Prostate gland (tissue), 2 donors: ENCODE data around the gene MICAL3. TPM values are rescaled to one million over a fixed set of nuclear protein-coding genes. Genes with fewer than 3 reads are reported as not detected.

Experiments
- DNase-seq: peaks from one replicate; pipeline ENCODE4 v3.0.0-alpha.2; 2019; ENCODE audit warnings: low spot score
- H3K27ac ChIP-seq, 2 donors: fragments of 200-600 bp; sonication (generic); 2 replicates each; pipeline ENCODE4 v1.5.1; 2017 to 2019
- H3K27me3 ChIP-seq: fragments of 200-600 bp; sonication (generic); replicated peaks from 2 replicates; pipeline ENCODE4 v1.5.1; 2019; ENCODE audit not compliant: insufficient read depth
- H3K36me3 ChIP-seq, 2 donors: fragments of 200-600 bp; sonication (generic); 1 replicate in 1 of 2; 2 replicates in 1 of 2; pipeline versions ENCODE4 v1.5.1 to v1.8.1; 2017 to 2019
- H3K4me1 ChIP-seq: fragments of 200-600 bp; sonication (generic); replicated peaks from 2 replicates; pipeline ENCODE4 v1.5.1; 2019
- H3K4me3 ChIP-seq, 2 donors: fragments of 200-600 bp; sonication (generic); 2 replicates each; pipeline ENCODE4 v1.5.1; 2017 to 2019
- H3K9me3 ChIP-seq: fragments of 200-600 bp; sonication (generic); 2 replicates; pipeline ENCODE4 v1.5.1; 2017
- POLR2A ChIP-seq: fragments of 450-650 bp; IDR thresholded peaks from one replicate; pipeline ENCODE4 v1.6.1; 2016; ENCODE audit warnings: antibody characterized with exemption, mild to moderate bottlenecking
- POLR2AphosphoS5 ChIP-seq: sonication (generic); formaldehyde crosslinking; IDR thresholded peaks from one replicate; pipeline ENCODE4 v1.6.1; 2017; ENCODE audit warnings: antibody characterized with exemption
- WGBS: methylation state at CpG from one replicate; pipeline ENCODE4 v1.1.5; 2018; 5-methylcytosine and 5-hydroxymethylcytosine counted together
- intact Hi-C: fragments of 100-400 bp; cut with DNase I; formaldehyde crosslinking; loops from one replicate; pipeline ENCODE4 v1.14.2; 2022
- total RNA-seq, 2 donors: library from RNA; depleted of rRNA; stranded (reverse); fragments of >200 nt; gene quantifications; one replicate each; pipeline ENCODE4 v1.1.0, GENCODE V29; 2016
- TF ChIP-seq, protein P1 (sequence below), 4 experiments: fragments of 200-600 bp in 2 of 4; fragments of 450-650 bp in 2 of 4; sonication (generic) in 2 of 4; IDR thresholded peaks; 1 replicate in 3 of 4; 2 replicates in 1 of 4; pipeline ENCODE4 v1.5.1; 2016 to 2019; ENCODE audit warnings: antibody characterized with exemption in 4 of 4, mild to moderate bottlenecking in 2 of 4, moderate library complexity in 2 of 4

MICAL3 gene
- total RNA-seq, 2 donors from 2014 or later, result 58.6 to 78.7 TPM

DNA sequence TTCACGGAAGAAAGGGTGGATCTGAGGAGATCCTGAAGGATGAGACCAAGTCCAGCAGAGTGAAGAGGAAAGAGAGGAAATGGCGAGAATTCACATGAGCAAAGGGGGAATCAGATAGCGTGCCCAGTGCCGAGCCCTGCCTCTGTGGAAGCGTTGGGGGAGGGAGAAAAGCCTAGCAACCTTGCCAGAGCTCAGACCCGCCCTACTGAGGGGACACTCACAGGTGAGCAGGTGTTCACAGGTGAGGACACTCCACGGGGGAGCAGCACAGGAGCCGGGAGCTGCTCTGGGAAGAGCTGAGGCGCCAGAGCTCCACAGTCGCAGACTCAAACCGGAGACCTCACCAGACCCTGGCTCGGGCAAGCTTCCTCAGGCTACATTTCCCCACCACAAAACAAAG, 56.2 kb downstream of the MICAL3 start:
- no peaks in the 10 kb centered on the region for H3K36me3 ChIP-seq
- no peak overlapping the region for H3K27ac ChIP-seq
- intact Hi-C loops, result no loop called here
- no peak for TF ChIP-seq POLR2A
- TF ChIP-seq, protein P1, sequence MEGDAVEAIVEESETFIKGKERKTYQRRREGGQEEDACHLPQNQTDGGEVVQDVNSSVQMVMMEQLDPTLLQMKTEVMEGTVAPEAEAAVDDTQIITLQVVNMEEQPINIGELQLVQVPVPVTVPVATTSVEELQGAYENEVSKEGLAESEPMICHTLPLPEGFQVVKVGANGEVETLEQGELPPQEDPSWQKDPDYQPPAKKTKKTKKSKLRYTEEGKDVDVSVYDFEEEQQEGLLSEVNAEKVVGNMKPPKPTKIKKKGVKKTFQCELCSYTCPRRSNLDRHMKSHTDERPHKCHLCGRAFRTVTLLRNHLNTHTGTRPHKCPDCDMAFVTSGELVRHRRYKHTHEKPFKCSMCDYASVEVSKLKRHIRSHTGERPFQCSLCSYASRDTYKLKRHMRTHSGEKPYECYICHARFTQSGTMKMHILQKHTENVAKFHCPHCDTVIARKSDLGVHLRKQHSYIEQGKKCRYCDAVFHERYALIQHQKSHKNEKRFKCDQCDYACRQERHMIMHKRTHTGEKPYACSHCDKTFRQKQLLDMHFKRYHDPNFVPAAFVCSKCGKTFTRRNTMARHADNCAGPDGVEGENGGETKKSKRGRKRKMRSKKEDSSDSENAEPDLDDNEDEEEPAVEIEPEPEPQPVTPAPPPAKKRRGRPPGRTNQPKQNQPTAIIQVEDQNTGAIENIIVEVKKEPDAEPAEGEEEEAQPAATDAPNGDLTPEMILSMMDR (IDR thresholded peaks at IDR 0.05), result no peak
- TF ChIP-seq POLR2AphosphoS5, result no peak
- 92% methylated on average over 12 of the region's 12 CpGs for WGBS
- no peak for DNase-seq
- H3K4me1 ChIP-seq, result peaks cover 4% of the 10 kb centered on the region
- no peaks in the 10 kb centered on the region for H3K9me3 ChIP-seq
- no peaks in the 10 kb centered on the region for H3K27me3 ChIP-seq
- H3K4me3 ChIP-seq, result no peak overlapping the region

DNA sequence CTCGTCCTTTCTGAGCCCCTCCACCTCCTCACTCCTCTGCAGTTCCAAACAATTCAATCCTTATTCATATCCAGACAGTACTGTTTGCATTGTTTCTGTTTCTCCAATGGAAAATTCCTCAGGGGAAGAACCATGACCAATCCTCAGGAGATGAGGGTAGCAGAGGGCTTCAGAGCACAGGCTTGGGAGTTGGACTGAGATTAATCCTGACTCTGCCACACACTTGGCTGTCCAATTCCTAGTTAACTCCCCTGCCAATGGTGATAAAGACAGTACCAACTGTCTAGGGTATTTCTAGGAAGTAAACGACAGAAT, 58.0 kb downstream of the MICAL3 start:
- Histone ChIP-seq H3K36me3 (no peaks in the 10 kb centered on the region), H3K4me1 (no peaks in the 10 kb centered on the region), H3K4me3 (no peak overlapping the region), H3K27me3 (no peaks in the 10 kb centered on the region), H3K9me3 (no peaks in the 10 kb centered on the region), H3K27ac (no peak overlapping the region)
- intact Hi-C loops, result no loop called here
- no peak for DNase-seq
- 65% methylated on average over 2 of the region's 2 CpGs for WGBS
- TF ChIP-seq POLR2AphosphoS5 (no peak), POLR2A (no peak)
- TF ChIP-seq, protein P1 (IDR thresholded peaks at IDR 0.05), result no peak

DNA sequence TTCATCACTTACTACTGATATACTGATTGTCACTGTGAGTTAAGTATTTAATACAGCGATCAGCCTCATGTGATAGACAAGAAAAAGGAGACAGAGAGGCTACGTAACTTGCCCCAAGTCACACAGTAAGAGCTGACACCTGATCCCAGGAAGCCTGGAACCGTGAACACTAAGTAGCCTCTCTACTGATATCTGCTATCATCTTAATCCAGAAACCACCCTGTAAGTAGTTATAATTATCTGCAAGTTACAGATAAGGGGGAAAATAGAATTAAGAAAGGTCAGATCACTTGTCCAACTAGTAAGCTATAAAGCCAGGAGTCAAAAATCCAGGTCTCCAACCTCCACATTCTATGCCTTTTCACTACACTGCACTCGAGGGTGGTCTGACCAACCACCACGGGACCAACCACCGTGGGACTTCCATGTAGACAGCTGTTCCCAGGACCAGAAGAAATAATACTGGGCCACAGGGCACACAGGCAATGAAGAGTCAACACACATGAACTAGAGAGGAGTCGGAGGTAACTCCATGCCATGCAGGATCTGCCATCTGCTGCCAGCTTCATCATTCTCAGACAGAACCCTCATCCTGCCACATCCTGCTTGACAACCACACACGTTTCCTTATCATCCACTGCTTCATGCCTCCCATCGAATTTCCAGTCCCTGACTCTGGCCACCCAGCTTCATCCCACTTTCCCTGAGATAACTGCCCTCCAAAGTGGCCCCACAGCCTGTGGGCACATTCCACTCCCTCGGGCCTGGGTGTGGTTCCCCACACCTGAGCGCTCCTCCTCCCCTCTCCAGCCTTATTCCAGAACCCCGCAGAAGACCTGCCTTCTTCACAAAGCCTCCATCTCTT, 58.6 kb downstream of the MICAL3 start:
- 74% methylated on average over 12 of the region's 12 CpGs for WGBS
- H3K4me1 ChIP-seq, result no peaks in the 10 kb centered on the region

DNA sequence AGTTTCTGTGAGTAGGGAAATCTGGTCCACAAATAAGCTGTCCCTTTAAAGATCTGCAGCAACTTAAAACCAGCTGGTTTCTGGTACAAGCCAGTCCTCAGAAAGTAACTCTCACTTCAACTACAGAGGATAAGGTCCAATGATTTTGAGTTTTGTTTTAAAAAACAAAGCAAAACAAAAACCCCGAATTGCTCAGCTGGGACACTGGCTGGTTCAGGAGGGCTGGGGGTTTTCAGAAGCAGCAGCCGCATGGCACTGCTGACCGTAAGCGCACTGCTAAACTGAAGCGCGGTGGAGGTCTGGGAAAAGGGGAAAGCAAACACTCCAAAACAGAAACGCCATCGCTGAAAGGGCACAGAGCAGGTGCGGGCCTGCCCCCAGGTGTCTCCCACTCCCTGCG, 59.7 kb downstream of the MICAL3 start:
- 49% methylated on average over 10 of the region's 10 CpGs for WGBS
- H3K27ac ChIP-seq, result no peak overlapping the region

More for the DNA sequence above, 58.6 kb downstream of the MICAL3 start:
- intact Hi-C loops, result no loop called here
- no peak overlapping the region for H3K27ac ChIP-seq
- no peaks in the 10 kb centered on the region for H3K9me3 ChIP-seq
- no peaks in the 10 kb centered on the region for H3K36me3 ChIP-seq
- no peaks in the 10 kb centered on the region for H3K27me3 ChIP-seq
- no peak overlapping the region for H3K4me3 ChIP-seq
- no peak for TF ChIP-seq POLR2AphosphoS5
- no peak for TF ChIP-seq POLR2A
- TF ChIP-seq, protein P1 (IDR thresholded peaks at IDR 0.05), result no peak
- no peak for DNase-seq

More for the DNA sequence above, 59.7 kb downstream of the MICAL3 start:
- Histone ChIP-seq H3K27me3 (no peaks in the 10 kb centered on the region), H3K4me3 (no peak overlapping the region), H3K9me3 (no peaks in the 10 kb centered on the region), H3K4me1 (no peaks in the 10 kb centered on the region), H3K36me3 (no peaks in the 10 kb centered on the region)
- no peak for DNase-seq
- intact Hi-C loops, result no loop called here
- TF ChIP-seq POLR2AphosphoS5, result no peak
- TF ChIP-seq, protein P1 (IDR thresholded peaks at IDR 0.05), result no peak
- TF ChIP-seq POLR2A, result no peak
